HG02852 (cell line): ENCODE data around the gene ATOSB.
"Not testable (repeated sequence)": the region's sequence is repeated elsewhere in the genome, so short reads cannot be mapped to it uniquely, and the experiment has no call there.

ENCODE experiments used
- ATAC-seq: cut with Tn5 transposase; IDR thresholded peaks from one replicate; pipeline ENCODE4 v1.9.1; 2021; ENCODE audit warnings: mild to moderate bottlenecking, moderate library complexity; ENCODE audit not compliant: unreplicated experiment

The ATOSB gene, protein sequence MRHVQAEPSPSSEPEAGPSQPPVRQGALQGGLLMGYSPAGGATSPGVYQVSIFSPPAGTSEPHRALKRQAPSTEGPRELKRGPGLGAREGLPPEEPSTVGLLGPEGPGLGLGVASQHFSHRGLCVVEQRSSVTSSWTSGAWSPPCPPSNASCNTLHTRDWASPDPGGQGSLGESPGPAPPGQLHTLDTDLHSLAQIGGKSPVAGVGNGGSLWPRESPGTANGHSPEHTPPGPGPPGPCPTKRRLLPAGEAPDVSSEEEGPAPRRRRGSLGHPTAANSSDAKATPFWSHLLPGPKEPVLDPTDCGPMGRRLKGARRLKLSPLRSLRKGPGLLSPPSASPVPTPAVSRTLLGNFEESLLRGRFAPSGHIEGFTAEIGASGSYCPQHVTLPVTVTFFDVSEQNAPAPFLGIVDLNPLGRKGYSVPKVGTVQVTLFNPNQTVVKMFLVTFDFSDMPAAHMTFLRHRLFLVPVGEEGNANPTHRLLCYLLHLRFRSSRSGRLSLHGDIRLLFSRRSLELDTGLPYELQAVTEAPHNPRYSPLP

DNA sequence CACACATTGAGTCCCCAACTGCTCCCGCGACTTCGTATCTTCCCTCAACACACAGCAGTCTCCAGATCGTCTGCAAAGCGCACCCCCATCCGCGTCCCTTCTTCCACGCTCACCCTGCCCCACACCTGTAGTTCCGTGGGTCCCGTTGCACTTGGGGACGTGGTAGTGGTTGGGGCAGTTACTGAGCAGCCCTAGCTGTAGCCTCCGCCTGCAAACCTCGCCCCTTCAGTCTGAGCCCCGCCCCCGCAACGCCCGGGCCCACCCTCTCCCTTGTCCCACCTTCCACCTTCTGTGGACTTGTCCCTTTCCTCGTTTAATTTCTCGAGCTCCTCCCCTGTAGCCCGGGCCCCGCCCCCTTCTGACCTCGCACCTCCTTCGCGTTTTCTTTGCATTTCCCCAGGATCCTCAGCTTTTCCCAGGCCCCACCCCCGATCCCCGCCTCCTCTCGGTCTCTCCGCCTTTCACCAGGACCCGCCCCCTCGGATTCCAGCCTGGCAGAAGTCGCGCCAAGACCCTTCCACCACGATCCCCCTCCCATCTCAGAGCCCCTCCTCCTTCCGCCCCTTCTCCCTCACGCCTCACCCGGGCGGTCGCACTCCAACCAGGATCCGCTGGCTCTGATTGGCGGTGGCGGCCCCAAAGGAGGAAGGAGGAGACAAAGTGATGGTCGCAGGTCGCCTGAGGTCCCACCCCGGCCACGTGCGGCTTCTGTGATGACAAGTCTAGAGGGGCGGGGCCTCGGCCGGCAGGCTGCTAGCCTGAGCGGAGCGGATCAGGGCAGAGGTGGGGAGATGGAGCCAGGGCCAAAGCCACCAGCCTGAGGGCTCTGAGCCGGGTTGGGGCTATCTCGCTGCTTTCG is at the start of gene ATOSB:
TSS of gene ATOSB (minus strand) at position 183 of the 859 bp plus-strand sequence. CDS start 7,588 bp downstream, outside the sequence.
- peak; percentile 63 for ATAC-seq

DNA sequence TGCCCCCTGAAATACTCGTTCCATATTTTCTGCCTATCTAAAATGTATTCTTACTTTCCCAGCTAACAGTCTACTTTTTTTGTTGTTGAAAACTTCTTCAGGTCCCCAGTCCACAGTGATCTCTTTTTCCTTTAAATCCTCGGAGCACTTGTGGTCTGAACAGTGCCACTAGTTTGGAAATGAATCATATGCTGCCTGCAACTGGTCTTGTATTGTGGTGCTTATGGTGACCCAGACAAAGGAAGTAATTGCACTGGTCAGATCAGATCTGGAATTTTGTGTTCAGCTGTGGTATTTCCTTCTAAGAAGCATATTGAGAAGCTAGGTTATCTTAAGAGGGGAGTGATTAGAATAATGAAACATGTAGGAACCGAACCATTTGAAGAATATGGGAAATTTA is 49.0 kb upstream of the ATOSB start:
- no peak for ATAC-seq

DNA sequence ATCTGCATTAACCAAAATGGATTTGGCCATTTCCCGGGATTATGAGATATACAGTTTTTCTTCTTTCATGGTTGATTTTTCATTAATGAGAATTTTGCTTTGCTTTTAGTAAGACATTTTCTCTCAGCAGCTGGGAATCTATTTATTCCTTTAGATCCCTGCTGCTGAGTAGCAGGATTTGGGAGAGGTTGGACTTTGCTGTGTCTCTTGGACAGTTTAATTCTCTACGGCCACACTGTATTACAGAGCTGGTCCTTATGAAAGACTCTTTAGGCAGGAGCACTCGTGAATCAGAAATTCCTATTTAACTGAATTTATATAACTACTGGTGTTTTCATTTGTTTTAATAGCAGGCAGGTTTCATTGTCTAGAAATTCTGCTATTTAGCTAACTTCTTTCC is 47.8 kb upstream of the ATOSB start:
- ATAC-seq: no peak

DNA sequence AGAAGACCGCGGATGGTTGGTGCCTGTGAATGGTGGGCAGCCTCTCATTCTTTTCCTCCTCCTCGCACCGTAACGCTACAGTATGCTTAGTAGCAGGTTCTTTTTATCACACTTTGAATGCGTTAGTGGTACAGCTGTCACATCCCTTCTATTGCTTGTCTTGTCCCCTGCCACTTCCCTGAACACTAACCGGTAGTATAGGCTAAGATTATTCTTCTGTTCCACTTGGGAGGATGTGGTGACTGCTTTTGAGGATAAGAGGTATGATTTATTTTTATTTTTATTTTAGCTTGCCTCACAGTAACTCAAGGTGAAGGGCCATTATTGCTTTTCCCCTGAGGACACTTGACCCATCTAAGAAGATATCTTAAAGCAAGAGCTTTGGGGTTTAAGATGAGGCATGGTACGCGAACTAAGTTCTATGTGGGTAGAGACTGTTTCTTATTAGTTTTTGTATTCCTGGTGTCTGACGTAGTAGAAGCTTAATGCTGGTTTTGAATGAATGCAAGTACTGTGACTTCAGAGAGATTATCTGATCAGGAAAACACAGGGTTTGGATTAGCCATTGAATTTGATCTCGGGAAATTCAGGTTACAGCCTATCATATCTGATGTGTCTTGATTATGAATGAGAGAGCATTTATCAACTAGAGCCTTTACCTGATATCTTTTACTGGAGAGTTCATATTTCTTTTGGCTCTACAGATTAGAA is 47.1 kb upstream of the ATOSB start:
- no peak for ATAC-seq

DNA sequence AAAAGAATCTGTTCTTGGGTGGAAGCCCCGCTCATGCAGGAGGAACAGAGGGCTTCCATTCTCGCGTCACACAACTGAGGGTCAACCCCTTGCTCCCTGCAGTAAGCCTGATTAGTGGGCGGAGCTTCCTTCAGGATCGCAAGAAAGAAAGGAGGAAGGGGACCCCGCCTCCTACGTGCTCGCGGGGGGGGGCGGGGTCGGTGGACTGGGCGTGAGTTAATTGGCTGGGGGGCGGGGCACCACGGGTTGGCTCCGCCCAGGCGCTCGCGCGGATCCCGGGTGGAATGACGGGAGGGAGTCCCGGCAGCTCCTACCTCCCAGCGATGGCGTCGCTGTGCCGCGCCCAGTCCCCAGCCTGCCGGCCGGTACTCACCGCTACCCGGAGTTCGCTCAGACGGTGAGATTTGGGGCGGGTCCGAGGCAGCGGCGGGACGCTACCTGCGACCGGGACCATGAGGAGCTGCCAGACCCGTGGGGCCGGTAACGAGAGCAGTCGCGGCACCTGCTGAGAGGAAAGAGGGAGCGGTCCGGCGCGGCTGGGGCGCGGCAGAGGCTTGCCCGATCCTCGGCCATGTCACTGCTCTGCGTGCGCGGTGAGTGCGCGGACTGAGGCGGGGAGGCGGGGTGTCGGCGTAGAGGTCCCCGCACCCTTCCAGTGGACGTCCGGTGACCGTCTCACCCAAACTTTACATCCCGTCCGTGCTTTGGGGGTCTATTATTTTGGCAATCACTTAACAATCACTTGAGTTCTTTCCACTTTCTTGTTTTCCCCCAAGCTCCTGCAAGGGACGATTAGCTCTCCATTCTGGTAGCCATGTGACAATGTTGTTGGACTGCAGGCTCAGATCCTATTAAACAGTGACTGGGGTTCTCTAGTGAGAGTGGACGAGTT is 46.3 kb upstream of the ATOSB start, which contains the start of gene UNC13B:
TSS of gene UNC13B (plus strand) at position 297 of the 892 bp plus-strand sequence. CDS start at position 572, 275 bp downstream.
- peak; percentile 59 for ATAC-seq

DNA sequence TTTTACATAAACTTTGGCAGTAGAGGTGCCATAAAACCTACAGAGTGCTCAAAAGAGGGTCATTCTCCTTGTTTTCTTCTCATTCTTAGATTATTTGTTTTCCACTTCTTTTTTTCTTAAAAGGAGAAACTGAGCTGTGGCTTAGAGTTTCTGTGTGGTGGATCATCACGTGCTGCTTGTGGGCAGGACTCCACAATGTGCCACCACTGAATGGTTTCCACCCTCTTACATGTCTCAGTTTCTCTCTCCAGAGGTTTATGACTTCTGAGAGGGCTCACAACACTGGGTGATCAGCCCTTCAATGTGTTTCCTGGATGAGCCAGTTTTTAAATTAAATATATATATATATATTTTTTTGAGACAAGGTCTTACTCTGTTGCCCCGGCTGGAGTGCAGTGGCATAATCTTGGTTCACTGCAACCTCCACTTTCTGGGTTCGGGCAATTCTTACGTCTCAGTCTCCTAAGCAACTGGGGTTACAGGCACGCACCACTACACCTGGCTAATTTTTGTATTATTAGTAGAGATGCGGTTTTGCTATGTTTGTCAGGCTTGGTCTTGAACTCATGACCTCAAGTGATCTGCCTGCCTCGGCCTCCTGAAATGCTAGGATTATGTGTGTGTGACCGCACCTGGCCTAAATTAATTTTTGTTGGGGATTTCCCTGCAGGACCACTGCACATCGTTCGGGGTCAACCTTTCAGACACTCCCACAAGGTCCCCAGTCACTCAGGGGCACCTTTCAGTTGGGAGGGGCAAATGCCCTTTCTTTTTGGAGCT is 43.0 kb upstream of the ATOSB start:
- ATAC-seq: no peak

DNA sequence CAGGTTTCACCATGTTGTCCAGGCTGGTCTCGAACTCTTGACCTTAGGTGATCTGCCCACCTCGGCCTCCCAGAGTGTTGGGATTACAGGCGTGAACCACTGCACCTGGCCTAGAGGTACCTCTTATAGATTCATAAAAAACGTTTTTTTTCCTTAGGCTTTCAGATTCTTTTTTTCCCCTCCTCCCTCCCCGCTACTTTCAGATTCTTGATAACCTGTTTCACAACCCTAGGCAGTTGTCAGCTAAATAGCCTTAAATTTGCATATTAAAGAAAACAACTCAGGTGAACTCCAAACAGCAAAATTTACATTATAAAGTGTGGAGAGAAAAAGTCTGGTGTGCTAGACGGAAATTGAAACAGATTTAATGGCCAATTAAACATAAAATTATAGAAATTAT is 42.2 kb upstream of the ATOSB start:
- ATAC-seq: not testable (repeated sequence)

DNA sequence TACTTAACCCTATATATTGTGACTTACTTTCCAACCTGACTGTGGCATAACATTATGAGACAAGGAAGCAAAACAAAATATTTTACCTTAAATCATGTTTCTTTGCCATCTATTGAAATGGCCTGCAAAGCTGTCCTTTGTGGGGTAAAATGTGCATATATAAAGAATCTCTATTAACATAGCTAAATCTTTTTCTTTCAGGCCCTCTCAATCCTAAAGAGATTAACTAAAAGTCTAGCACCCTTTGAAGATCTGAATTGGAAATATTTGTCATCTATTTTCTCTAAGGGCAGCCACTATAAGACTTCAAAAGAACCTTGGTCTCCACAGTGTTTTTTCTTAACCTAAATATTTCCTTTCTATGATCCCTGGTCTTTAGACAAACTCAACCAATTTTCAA is 41.1 kb upstream of the ATOSB start:
- no peak for ATAC-seq

DNA sequence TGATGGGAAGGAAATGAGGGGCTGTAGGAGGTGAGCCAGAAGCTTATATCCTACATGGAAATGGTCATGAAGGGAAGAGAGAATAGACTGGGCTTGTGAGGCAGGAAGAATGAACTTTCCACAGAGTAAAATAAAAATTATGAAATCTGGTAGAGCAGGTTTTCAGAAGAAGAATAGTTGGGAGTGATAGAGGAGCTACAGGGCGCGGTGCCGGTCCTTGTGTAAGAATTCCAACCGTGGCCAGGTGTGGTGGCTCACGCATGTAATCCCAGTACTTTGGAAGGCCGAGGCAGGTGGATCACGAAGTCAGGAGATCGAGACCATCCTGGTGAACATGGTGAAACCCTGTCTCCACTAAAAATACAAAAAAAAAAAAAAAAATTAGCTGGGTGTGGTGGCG is 37.3 kb upstream of the ATOSB start:
- ATAC-seq: no peak

DNA sequence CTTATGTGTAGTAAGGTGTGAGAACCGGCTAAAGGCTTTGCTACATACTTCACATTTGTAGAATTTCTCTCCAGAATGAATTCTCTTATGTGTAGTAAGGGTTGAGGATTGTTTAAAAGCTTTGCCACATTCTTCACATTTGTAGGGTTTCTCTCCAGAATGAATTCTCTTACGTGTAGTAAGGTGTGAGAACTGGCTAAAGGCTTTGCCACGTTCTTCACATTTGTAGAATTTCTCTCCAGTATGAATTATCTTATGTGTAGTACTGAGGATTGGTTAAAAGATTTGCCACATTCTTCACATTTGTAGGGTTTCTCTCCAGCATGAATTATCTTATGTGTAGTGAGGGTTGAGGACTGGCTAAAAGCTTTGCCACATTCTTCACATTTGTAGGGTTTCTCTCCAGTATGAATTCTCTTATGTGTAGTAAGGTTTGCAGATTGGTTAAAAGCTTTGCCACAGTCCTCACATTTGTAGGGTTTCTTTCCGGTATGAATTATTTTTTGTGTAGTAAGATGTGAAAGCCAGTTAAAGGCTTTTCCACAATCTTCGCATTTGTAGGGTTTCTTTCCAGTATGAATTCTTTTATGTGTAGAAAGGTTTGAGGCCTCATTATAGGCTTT is 32.4 kb upstream of the ATOSB start:
- not testable (repeated sequence) for ATAC-seq

DNA sequence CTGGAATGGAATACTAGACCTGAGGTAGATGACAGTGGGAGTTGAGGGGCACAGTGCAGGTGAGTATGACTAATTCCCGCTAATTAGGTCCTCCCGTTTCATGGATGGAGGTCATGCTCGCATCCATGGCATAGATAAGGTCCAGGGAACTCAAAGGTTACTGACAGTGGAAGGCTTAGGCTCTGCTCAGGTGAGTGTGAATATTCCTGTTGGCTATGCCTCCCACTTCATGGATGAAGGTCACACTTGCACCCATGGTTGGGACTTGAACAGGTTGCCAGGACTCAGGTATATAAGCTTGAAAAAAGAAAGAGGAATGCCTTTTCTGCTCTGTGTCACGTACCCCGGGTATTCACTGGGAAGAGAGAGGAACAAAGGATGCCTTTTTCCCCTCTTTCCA is 26.4 kb upstream of the ATOSB start:
- ATAC-seq: no peak

DNA sequence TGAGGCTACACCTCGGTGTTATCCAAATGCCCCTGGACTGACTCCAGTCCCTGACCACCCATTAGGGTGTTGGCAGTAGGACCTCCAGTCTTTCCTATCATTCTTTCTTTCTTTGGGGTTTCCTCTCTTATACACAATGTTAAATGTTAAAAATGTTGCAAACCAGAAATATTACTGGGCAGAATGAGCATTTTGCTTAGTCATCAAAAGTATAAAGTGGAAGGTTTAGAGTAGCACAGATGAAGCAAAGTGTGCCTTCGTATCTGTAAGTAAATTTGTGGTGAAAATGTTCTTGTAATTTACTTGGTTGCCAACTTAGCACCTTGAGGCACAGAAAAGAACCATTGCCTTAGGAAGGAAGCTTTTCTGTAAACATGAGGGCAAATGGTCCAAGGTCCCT is 24.4 kb upstream of the ATOSB start:
- no peak for ATAC-seq

DNA sequence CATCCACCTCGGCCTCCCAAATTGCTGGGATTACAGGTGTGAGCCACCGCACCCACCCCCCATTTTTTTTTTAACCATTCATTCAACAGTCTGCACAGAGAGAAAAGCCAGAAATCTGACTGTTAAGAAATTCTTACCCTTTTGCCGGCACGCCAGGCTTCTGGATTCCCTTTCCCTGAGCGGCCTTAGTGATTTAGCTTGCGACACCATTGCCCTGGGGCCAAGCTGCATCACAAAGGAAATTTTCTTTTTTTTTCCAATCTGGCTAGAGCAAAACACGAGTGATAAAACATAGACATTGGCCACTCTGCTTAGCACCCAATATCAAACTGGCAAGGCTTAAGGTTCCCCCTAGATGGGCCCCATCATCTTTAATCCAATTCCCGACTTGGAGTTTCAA is 21.2 kb upstream of the ATOSB start:
- no peak for ATAC-seq

DNA sequence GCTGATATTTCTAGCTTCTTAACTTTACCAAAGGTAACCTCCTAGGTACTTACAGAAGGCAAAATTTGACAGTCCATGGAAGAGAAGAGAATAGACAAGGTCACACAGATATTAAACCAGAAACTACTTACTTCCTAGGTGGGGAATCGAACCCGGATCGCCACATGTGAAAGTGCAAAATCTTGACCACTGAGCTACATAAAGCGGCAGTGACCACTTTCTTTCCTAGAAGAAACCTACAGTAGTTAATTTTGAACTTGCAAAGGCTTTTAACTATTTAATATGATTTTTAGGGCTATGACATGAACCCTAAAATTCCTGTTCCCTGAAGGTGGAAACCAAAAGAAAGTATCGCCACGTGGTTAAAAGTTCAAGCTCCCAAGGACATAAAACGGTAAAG is 20.3 kb upstream of the ATOSB start:
- no peak for ATAC-seq

DNA sequence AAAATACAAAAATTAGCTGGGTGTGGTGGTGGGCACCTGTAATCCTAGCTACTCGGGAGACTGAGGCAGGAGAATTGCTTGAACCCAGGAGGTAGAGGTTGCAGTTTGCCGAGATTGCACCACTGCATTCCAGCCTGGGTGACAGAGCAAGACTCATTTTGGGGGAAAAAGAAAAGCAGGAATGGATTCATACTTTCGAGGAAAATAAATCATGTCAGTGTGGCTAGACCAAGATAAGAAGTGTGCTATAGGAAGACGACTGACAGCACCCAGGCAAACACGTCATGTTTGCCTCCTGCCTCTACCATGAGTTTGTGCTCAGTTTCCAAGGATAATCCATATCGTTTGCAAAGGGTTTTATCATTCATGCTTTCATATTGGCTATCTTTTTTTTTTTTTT is 19.3 kb upstream of the ATOSB start:
- ATAC-seq: no peak

DNA sequence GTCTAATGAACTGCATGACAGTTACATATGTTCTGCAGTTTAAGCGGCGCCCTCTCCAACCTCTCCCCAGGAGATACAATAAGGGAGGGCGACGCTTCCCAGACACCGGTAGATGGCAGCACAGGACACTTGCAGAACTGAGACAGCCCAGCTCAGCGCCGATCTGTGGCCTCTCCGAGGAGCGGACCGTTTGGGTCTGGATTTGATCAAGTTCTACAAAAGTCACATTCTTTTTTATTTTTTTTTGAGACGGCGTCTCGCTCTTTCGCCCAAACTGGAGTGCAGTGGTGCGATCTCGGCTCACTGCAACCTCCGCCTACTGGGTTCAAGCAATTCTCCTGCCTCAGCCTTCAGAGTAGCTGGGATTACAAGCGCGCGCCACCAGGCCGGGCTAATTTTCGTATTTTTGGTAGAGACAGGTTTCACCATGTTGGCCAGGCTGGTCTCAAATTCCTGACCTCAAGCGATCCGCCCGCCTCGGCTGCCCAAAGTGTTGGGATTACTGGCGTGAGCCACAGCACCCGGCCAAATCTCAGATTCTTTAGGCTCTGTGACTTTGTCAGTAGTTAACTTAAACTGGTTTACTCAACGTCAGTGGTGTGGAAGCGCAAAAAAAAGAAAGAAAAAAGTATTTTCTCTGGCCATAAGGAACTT is 1.4 kb upstream of the ATOSB start:
- peak; percentile 49 for ATAC-seq

DNA sequence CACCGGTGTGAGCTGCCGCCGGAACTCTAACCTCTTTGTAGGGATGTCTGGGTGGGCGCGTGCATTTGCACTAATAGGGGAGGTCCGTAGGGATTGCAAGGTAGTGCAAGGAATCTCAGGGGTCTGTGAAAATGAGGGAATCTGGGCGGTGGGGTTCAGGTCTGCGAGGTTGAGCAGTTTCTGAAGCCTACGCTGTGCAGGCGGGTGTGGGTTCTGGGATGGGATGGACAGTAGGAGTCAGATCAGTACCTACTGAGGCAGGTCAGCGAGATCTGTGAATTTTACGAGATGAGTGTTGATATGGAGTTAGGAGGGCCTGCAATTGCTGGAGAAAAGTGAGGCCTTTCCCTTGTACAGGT is 856 bp upstream of the ATOSB start:
- peak; percentile 1 for ATAC-seq
